Subcutaneous abdominal adipose tissue (tissue), 5 donors: ENCODE results near the gene SLC7A4.
"Not testable (repeated sequence)": the region's sequence is repeated elsewhere in the genome, so short reads cannot be mapped to it uniquely, and the experiment has no call there.

Experiments used
- H3K27ac ChIP-seq: one replicate; pipeline ENCODE4 v1.7.0; 2013; ENCODE audit warnings: low read depth, mild to moderate bottlenecking, inconsistent platforms, low read length, moderate library complexity
- H3K27me3 ChIP-seq, 5 donors: one replicate each; pipeline ENCODE4 v1.7.0; 2013; ENCODE audit warnings: low read length in 5 of 5, inconsistent platforms in 1 of 5; ENCODE audit not compliant: control insufficient read depth in 5 of 5, insufficient read depth in 4 of 5
- H3K36me3 ChIP-seq, 5 donors: one replicate each; pipeline ENCODE4 v1.7.0; 2013; ENCODE audit warnings: low read length in 5 of 5; ENCODE audit not compliant: control insufficient read depth in 5 of 5, insufficient read depth in 5 of 5
- H3K4me1 ChIP-seq, 5 donors: one replicate each; pipeline ENCODE4 v1.7.0; 2013; ENCODE audit warnings: low read length in 5 of 5, mild to moderate bottlenecking in 3 of 5, moderate library complexity in 1 of 5; ENCODE audit not compliant: control insufficient read depth in 5 of 5, insufficient read depth in 5 of 5
- H3K4me3 ChIP-seq, 5 donors: one replicate each; pipeline ENCODE4 v1.7.0; 2013; ENCODE audit warnings: low read length in 5 of 5, low read depth in 1 of 5
- H3K9ac ChIP-seq, 5 donors: one replicate each; pipeline ENCODE4 v1.7.0; 2013; ENCODE audit warnings: low read length in 5 of 5, mild to moderate bottlenecking in 4 of 5, moderate library complexity in 3 of 5
- H3K9me3 ChIP-seq, 5 donors: one replicate each; pipeline ENCODE4 v1.7.0; 2013; ENCODE audit warnings: low read length in 5 of 5; ENCODE audit not compliant: control insufficient read depth in 5 of 5
- donor health status: healthy.
- donor health status: healthy.
- donor health status: healthy.
- donor health status: healthy.
- donor health status: healthy.

SLC7A4 gene

GRCh38 chr22:21041937-21042336 is 9.6 kb upstream of the SLC7A4 start:
- no peak overlapping the region for H3K4me3 ChIP-seq
- no peak overlapping the region for H3K27ac ChIP-seq
- H3K4me1 ChIP-seq: peaks cover 3 to 37% (median 37%) of the 10 kb centered on the region in 5 donors
- H3K9me3 ChIP-seq: no peaks in the 10 kb centered on the region
- H3K9ac ChIP-seq: no peak overlapping the region
- H3K36me3 ChIP-seq: no peaks in the 10 kb centered on the region
- H3K27me3 ChIP-seq: no peaks in the 10 kb centered on the region

DNA sequence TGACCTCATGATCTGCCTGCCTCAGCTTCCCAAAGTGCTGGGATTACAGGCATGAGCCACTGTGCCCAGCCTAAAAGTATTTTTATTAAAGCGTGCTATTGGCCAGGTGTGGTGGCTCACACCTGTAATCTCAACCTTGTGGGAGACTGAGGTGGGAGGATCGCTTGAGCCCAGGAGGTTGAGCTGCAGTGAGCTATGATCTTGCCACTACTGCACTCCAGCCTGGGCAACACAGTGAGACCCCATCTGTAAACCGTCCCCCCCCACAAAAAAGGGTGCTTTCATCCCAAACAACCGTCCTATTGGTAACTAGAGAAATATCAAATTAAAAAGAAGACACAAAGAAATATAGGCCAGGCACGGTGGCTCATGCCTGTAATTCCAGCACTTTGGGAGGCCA is 6.8 kb upstream of the SLC7A4 start:
- H3K27me3 ChIP-seq, H3K4me3 ChIP-seq, H3K36me3 ChIP-seq, H3K27ac ChIP-seq, H3K9ac ChIP-seq, H3K9me3 ChIP-seq: not testable (repeated sequence)
- H3K4me1 ChIP-seq: peaks cover 0 to 21% (median 17%) of the 10 kb centered on the region in 5 donors

GRCh38 chr22:21038405-21038804 is 6.0 kb upstream of the SLC7A4 start:
- no peak overlapping the region for H3K27ac ChIP-seq
- H3K4me3 ChIP-seq: no peak overlapping the region
- H3K27me3 ChIP-seq: no peaks in the 10 kb centered on the region
- H3K9me3 ChIP-seq: no peaks in the 10 kb centered on the region
- H3K4me1 ChIP-seq: peaks cover 0 to 21% (median 15%) of the 10 kb centered on the region in 5 donors
- H3K36me3 ChIP-seq: no peaks in the 10 kb centered on the region
- no peak overlapping the region for H3K9ac ChIP-seq

- Histone ChIP-seq H3K27ac (no peak overlapping the region), H3K4me1 (peaks cover 0 to 41% (median 32%) of the 10 kb centered on the region in 5 donors), H3K36me3 (no peaks in the 10 kb centered on the region), H3K9ac (no peak overlapping the region), H3K4me3 (no peak overlapping the region), H3K9me3 (no peaks in the 10 kb centered on the region), H3K27me3 (peaks cover 3 to 18% (median 9%) of the 10 kb centered on the region in 5 donors)
These were observed 2.6 kb upstream of the SLC7A4 start for GRCh38 chr22:21034989-21035388.

DNA sequence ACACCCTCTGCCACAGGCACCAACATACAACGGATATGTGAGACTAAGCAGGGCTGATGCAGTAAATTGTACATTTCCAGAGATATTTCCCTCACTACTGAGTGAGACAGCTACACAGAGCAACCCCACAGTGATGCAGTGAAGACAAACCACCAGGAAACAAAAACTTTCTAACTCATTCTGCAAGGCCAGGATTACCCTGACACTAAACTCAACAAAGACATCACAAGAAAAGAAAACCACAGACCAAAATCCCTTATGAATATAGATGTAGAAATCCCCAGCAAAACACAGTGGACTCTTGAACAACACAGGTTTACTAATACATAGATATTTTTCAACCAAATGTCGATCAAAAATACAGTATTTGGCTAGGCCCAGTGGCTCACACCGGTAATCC is 1.5 kb upstream of the SLC7A4 start:
- Histone ChIP-seq H3K4me1 (peaks cover 0 to 41% (median 32%) of the 10 kb centered on the region in 5 donors), H3K36me3 (no peaks in the 10 kb centered on the region), H3K27ac (no peak overlapping the region), H3K9me3 (no peaks in the 10 kb centered on the region), H3K27me3 (peaks cover 3 to 23% (median 9%) of the 10 kb centered on the region in 5 donors), H3K4me3 (no peak overlapping the region), H3K9ac (no peak overlapping the region)

DNA sequence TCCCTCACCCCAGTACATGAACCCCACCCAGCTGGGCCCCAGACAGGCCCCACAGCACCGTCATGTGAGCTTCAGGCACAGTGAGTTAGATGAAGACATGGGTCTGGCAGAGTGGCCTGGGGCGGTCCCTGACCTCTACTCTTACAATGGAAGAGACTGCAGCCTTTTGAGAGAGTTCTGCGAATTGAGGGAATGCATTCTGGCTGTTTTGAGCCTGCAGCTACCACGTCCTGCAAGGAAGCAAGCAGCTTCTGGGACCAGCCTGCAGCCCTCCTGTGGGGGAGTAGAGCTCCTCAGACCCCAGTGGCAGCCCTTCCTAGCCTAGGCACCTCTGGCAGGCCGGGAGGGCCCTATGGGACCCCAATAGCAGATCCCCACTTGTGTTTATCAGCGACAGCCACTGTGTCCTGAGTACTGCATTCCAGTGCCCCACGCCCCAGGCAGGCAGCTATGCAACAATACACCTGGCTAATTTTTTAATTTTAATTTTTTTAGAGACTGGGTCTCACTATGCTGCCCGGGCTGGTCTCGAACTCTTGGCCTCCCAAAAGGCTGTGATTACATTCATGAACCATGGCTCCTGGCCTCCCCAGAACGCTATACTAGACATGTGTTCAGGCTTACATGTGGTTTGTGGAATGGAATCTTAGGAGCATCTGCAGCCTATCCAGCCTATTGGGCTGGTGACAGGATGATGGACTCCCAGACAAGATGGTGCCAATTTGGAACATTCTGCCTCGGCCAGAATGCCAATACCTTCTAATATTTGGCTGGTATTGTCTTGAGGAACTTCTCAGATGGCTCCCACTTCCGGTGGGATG is 717 bp upstream of the SLC7A4 start:
- peak overlapping the region; percentile 39 to 66 (median 48) for H3K4me3 ChIP-seq
- peaks cover 0 to 35% (median 26%) of the 10 kb centered on the region in 5 donors for H3K4me1 ChIP-seq
- H3K36me3 ChIP-seq: no peaks in the 10 kb centered on the region
- peaks cover 3 to 23% (median 9%) of the 10 kb centered on the region in 5 donors for H3K27me3 ChIP-seq
- peak overlapping the region in 1 of 5 donors; percentile 58 for H3K9ac ChIP-seq
- no peaks in the 10 kb centered on the region for H3K9me3 ChIP-seq
- H3K27ac ChIP-seq: no peak overlapping the region

- Histone ChIP-seq H3K27ac (no peak overlapping the region), H3K9me3 (no peaks in the 10 kb centered on the region), H3K9ac (peak overlapping the region in 1 of 5 donors; percentile 45), H3K4me3 (peak overlapping the region in 3 of 5 donors; percentile 39 to 68 (median 64)), H3K36me3 (no peaks in the 10 kb centered on the region), H3K4me1 (peaks cover 0 to 31% (median 18%) of the 10 kb centered on the region in 5 donors), H3K27me3 (peaks cover 3 to 23% (median 11%) of the 10 kb centered on the region in 5 donors)
These were observed 770 bp downstream of the SLC7A4 start for GRCh38 chr22:21031545-21032036.

DNA sequence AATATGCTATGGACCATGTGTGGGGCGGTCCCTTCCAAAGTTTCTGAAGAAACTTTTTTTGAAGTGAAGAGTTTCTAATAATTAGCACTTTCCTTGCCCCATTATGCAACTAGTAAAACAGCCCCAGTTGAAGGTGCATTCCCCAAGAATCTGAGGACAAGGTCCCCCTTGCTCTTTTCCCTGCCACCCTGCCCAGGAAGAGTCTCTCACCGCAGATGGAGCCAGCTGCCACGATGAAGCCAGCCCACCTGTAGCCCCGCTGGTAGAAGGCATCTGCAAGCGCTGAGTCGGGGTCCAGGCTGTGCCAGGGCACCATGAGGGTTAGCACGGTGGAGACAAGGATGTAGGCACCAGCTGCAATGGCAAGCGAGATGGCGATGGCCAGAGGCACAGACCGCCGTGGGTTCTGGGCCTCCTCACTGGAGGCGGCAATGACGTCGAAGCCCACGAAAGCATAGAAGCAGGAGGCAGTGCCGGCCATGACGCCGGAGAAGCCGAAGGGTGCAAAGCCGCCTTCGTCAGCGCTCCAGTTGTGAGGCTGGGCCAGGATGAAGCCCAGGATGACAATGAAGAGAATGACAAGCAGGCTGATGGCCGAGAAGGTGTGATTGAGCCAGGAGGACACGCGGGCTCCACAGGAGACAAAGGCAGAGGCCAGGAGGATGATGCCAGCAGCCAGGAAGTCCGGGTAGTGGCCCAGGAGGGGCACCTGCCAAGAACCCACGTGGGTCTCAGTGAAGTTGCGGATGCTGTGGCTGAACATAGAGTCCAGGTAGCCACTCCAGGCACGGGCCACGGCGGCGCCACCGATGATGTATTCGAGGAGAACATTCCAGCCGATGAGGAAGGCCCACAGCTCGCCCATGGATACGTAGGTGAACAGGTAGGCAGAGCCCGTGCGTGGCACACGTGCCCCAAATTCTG is 1.5 kb downstream of the SLC7A4 start:
- H3K27me3 ChIP-seq: peaks cover 3 to 23% (median 11%) of the 10 kb centered on the region in 5 donors
- H3K9ac ChIP-seq: no peak overlapping the region
- peaks cover 0 to 31% (median 18%) of the 10 kb centered on the region in 5 donors for H3K4me1 ChIP-seq
- H3K36me3 ChIP-seq: no peaks in the 10 kb centered on the region
- H3K4me3 ChIP-seq: no peak overlapping the region
- no peak overlapping the region for H3K27ac ChIP-seq
- H3K9me3 ChIP-seq: no peaks in the 10 kb centered on the region

DNA sequence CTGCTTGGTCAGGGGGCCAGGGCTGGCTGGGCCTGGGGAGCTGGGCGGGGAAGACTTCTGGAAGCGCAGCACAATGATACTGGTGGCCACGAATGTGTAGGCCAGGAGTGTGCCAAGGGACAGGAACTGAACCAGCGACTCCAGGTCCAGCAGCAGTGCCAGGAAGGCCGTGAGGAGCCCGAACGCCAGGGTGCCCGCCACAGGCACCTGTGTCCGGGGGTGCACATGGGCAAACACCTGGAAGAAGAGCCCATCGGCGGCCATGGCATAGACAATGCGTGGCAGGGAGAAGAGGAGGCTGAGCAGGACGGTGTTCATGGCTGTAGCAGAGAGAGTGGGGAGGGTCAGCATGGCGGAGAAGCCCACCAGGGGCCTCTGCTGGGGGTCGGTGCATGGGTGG is 2.3 kb downstream of the SLC7A4 start:
- H3K27ac ChIP-seq: no peak overlapping the region
- peaks cover 0 to 2% (median 0%) of the 10 kb centered on the region in 5 donors for H3K36me3 ChIP-seq
- peaks cover 0 to 28% (median 18%) of the 10 kb centered on the region in 5 donors for H3K4me1 ChIP-seq
- no peak overlapping the region for H3K4me3 ChIP-seq
- peaks cover 3 to 23% (median 11%) of the 10 kb centered on the region in 5 donors for H3K27me3 ChIP-seq
- H3K9ac ChIP-seq: no peak overlapping the region
- no peaks in the 10 kb centered on the region for H3K9me3 ChIP-seq
